HuH-7 (cell line): ENCODE measurements around the gene PLA2G4A.

Experiments used
- DNase-seq: peaks from one replicate; pipeline ENCODE4 v3.0.0; 2011; ENCODE audit warnings: low spot score

PLA2G4A gene

GRCh38 chr1:186978596-186979556 is 150.1 kb downstream of the PLA2G4A start:
- DNase-seq, result no peak

GRCh38 chr1:186980400-186980799 is 151.7 kb downstream of the PLA2G4A start:
- no peak for DNase-seq

GRCh38 chr1:186982116-186982515 is 153.4 kb downstream of the PLA2G4A start:
- no peak for DNase-seq

GRCh38 chr1:186983327-186983726 is 154.6 kb downstream of the PLA2G4A start:
- no peak for DNase-seq

GRCh38 chr1:186984959-186985358 is 156.2 kb downstream of the PLA2G4A start:
- no peak for DNase-seq

- peak; percentile 12 for DNase-seq
Measured at GRCh38 chr1:186985889-186986491, 157.2 kb downstream of the PLA2G4A start.

- no peak for DNase-seq
Measured at GRCh38 chr1:186987065-186987464, 158.3 kb downstream of the PLA2G4A start.

- no peak for DNase-seq
Measured at GRCh38 chr1:186987769-186988168, 159.0 kb downstream of the PLA2G4A start.

- DNase-seq, result no peak
Measured at GRCh38 chr1:186993996-186994395, 165.2 kb downstream of the PLA2G4A start.

GRCh38 chr1:186994897-186995296 is 166.1 kb downstream of the PLA2G4A start:
- no peak for DNase-seq

GRCh38 chr1:186996816-186997215 is 168.1 kb downstream of the PLA2G4A start:
- no peak for DNase-seq

- DNase-seq, result no peak
Measured at GRCh38 chr1:186997877-186998276, 169.1 kb downstream of the PLA2G4A start.

- no peak for DNase-seq
Measured at GRCh38 chr1:186999506-186999905, 170.8 kb downstream of the PLA2G4A start.

- no peak for DNase-seq
Measured at GRCh38 chr1:187001198-187001889, 172.6 kb downstream of the PLA2G4A start.

- no peak for DNase-seq
Measured at GRCh38 chr1:187003353-187003752, 174.6 kb downstream of the PLA2G4A start.

- no peak for DNase-seq
Measured at GRCh38 chr1:187006896-187007295, 178.1 kb downstream of the PLA2G4A start.

GRCh38 chr1:187009320-187009719 is 180.6 kb downstream of the PLA2G4A start:
- no peak for DNase-seq

- DNase-seq, result no peak
Measured at GRCh38 chr1:187010571-187011309, 182.0 kb downstream of the PLA2G4A start.

GRCh38 chr1:187013582-187014200 is 184.9 kb downstream of the PLA2G4A start:
- DNase-seq, result no peak

- no peak for DNase-seq
Measured at GRCh38 chr1:187018291-187018690, 189.5 kb downstream of the PLA2G4A start.

GRCh38 chr1:187027253-187027652 is 198.5 kb downstream of the PLA2G4A start:
- no peak for DNase-seq
